ENCODE data around the gene NDUFA13.

The NDUFA13 gene

GRCh38 chr19:19487077-19487949 lies 28.7 kb upstream of the NDUFA13 start:
- no peak for TF ChIP-seq CTCF (IDR thresholded peaks at IDR 0.05; ENCODE audit: low read depth, low read length)
- no peak overlapping the region for H3K4me3 ChIP-seq (ENCODE audit: low read depth, low read length)

- TF ChIP-seq CTCF (IDR thresholded peaks at IDR 0.05; ENCODE audit: low read depth, low read length) = no peak
- H3K4me3 ChIP-seq (ENCODE audit: low read depth, low read length) = no peak overlapping the region
These were observed 27.8 kb upstream of the NDUFA13 start for GRCh38 chr19:19487950-19488874.

GRCh38 chr19:19488875-19489690 lies 26.9 kb upstream of the NDUFA13 start:
- TF ChIP-seq CTCF (IDR thresholded peaks at IDR 0.05; ENCODE audit: low read depth, low read length) = no peak
- peak overlapping the region; percentile 21; the same call in 1 of the 2 replicates for H3K4me3 ChIP-seq (ENCODE audit: low read depth, low read length)

GRCh38 chr19:19489804-19490204 lies 26.2 kb upstream of the NDUFA13 start:
- TF ChIP-seq CTCF (IDR thresholded peaks at IDR 0.05; ENCODE audit: low read depth, low read length) = no peak
- H3K4me3 ChIP-seq (ENCODE audit: low read depth, low read length) = no peak overlapping the region

GRCh38 chr19:19490214-19490968 lies 25.6 kb upstream of the NDUFA13 start:
- no peak overlapping the region for H3K4me3 ChIP-seq (ENCODE audit: low read depth, low read length)
- peak; percentile 67 for TF ChIP-seq CTCF (IDR thresholded peaks at IDR 0.05; ENCODE audit: low read depth, low read length)

GRCh38 chr19:19491321-19492025 lies 24.6 kb upstream of the NDUFA13 start:
- H3K4me3 ChIP-seq (ENCODE audit: low read depth, low read length) = no peak overlapping the region
- TF ChIP-seq CTCF (IDR thresholded peaks at IDR 0.05; ENCODE audit: low read depth, low read length) = no peak

Data from WI38 (cell line).